Measurements from ENCODE around the gene PRXL2A. TPM values are rescaled to one million over a fixed set of nuclear protein-coding genes. Genes with fewer than 3 reads are reported as not detected.

The PRXL2A gene
- total RNA-seq, 1 donor, result 5.1 TPM

GRCh38 chr10:80466724-80467326 is 58.5 kb downstream of the PRXL2A start:
- Histone ChIP-seq H3K27ac (ENCODE audit: low read depth, low read length) (no peak overlapping the region), H2AFZ (ENCODE audit: low read length) (no peak overlapping the region), H3K4me3 (ENCODE audit: insufficient read depth, low read length) (no peak overlapping the region), H3K9me3 (ENCODE audit: low read depth, low read length) (no peaks in the 10 kb centered on the region), H3K79me2 (ENCODE audit: insufficient read depth, low read length) (peaks cover 78% of the 10 kb centered on the region), H3K4me2 (ENCODE audit: insufficient read depth, low read length) (no peak overlapping the region), H4K20me1 (ENCODE audit: insufficient read depth, low read length) (peaks cover 9% of the 10 kb centered on the region), H3K27me3 (ENCODE audit: insufficient read depth, low read length) (no peaks in the 10 kb centered on the region), H3K36me3 (ENCODE audit: insufficient read depth, low read length) (peaks cover 4% of the 10 kb centered on the region), H3K4me1 (ENCODE audit: insufficient read depth, low read length) (peaks cover 34% of the 10 kb centered on the region)
- peak; percentile 30 for DNase-seq (ENCODE audit: insufficient read length, low spot score, missing footprints)
- no peak for TF ChIP-seq CTCF (IDR thresholded peaks at IDR 0.05; ENCODE audit: extremely low read depth, low read depth, low read length)

- DNase-seq (ENCODE audit: insufficient read length, low spot score, missing footprints), result peak; percentile 69
- Histone ChIP-seq H3K4me3 (ENCODE audit: insufficient read depth, low read length) (no peak overlapping the region), H3K4me1 (ENCODE audit: insufficient read depth, low read length) (peaks cover 34% of the 10 kb centered on the region), H3K79me2 (ENCODE audit: insufficient read depth, low read length) (peaks cover 74% of the 10 kb centered on the region), H2AFZ (ENCODE audit: low read length) (no peak overlapping the region), H3K27me3 (ENCODE audit: insufficient read depth, low read length) (no peaks in the 10 kb centered on the region), H3K9me3 (ENCODE audit: low read depth, low read length) (no peaks in the 10 kb centered on the region), H4K20me1 (ENCODE audit: insufficient read depth, low read length) (peaks cover 7% of the 10 kb centered on the region), H3K27ac (ENCODE audit: low read depth, low read length) (no peak overlapping the region), H3K4me2 (ENCODE audit: insufficient read depth, low read length) (no peak overlapping the region), H3K36me3 (ENCODE audit: insufficient read depth, low read length) (peaks cover 4% of the 10 kb centered on the region)
- no peak for TF ChIP-seq CTCF (IDR thresholded peaks at IDR 0.05; ENCODE audit: extremely low read depth, low read depth, low read length)
Measured at GRCh38 chr10:80468002-80468401, 59.7 kb downstream of the PRXL2A start.

GRCh38 chr10:80468806-80469421 is 60.6 kb downstream of the PRXL2A start:
- H4K20me1 ChIP-seq (ENCODE audit: insufficient read depth, low read length), result peaks cover 3% of the 10 kb centered on the region
- H3K27ac ChIP-seq (ENCODE audit: low read depth, low read length), result no peak overlapping the region
- H2AFZ ChIP-seq (ENCODE audit: low read length), result no peak overlapping the region
- no peaks in the 10 kb centered on the region for H3K27me3 ChIP-seq (ENCODE audit: insufficient read depth, low read length)
- no peak overlapping the region for H3K4me2 ChIP-seq (ENCODE audit: insufficient read depth, low read length)
- peaks cover 35% of the 10 kb centered on the region for H3K4me1 ChIP-seq (ENCODE audit: insufficient read depth, low read length)
- no peak for TF ChIP-seq CTCF (IDR thresholded peaks at IDR 0.05; ENCODE audit: extremely low read depth, low read depth, low read length)
- peaks cover 72% of the 10 kb centered on the region for H3K79me2 ChIP-seq (ENCODE audit: insufficient read depth, low read length)
- no peaks in the 10 kb centered on the region for H3K9me3 ChIP-seq (ENCODE audit: low read depth, low read length)
- peaks cover 4% of the 10 kb centered on the region for H3K36me3 ChIP-seq (ENCODE audit: insufficient read depth, low read length)
- DNase-seq (ENCODE audit: insufficient read length, low spot score, missing footprints), result no peak
- H3K4me3 ChIP-seq (ENCODE audit: insufficient read depth, low read length), result no peak overlapping the region

- H3K79me2 ChIP-seq (ENCODE audit: insufficient read depth, low read length), result peaks cover 72% of the 10 kb centered on the region
- H3K27me3 ChIP-seq (ENCODE audit: insufficient read depth, low read length), result no peaks in the 10 kb centered on the region
- H3K36me3 ChIP-seq (ENCODE audit: insufficient read depth, low read length), result peaks cover 4% of the 10 kb centered on the region
- H3K4me3 ChIP-seq (ENCODE audit: insufficient read depth, low read length), result no peak overlapping the region
- H3K9me3 ChIP-seq (ENCODE audit: low read depth, low read length), result no peaks in the 10 kb centered on the region
- no peak for DNase-seq (ENCODE audit: insufficient read length, low spot score, missing footprints)
- TF ChIP-seq CTCF (IDR thresholded peaks at IDR 0.05; ENCODE audit: extremely low read depth, low read depth, low read length), result no peak
- no peak overlapping the region for H3K27ac ChIP-seq (ENCODE audit: low read depth, low read length)
- no peak overlapping the region for H2AFZ ChIP-seq (ENCODE audit: low read length)
- H3K4me2 ChIP-seq (ENCODE audit: insufficient read depth, low read length), result no peak overlapping the region
- H3K4me1 ChIP-seq (ENCODE audit: insufficient read depth, low read length), result peaks cover 36% of the 10 kb centered on the region
- H4K20me1 ChIP-seq (ENCODE audit: insufficient read depth, low read length), result peaks cover 3% of the 10 kb centered on the region
Measured at GRCh38 chr10:80470266-80470665, 61.9 kb downstream of the PRXL2A start.
